ENCODE results near the gene TMBIM6. TPM values are rescaled to one million over a fixed set of nuclear protein-coding genes. Genes with fewer than 3 reads are reported as not detected.

Gene TMBIM6
- total and polyA plus RNA-seq, 2 experiments from 2014 or later = 534 to 805 TPM

DNA sequence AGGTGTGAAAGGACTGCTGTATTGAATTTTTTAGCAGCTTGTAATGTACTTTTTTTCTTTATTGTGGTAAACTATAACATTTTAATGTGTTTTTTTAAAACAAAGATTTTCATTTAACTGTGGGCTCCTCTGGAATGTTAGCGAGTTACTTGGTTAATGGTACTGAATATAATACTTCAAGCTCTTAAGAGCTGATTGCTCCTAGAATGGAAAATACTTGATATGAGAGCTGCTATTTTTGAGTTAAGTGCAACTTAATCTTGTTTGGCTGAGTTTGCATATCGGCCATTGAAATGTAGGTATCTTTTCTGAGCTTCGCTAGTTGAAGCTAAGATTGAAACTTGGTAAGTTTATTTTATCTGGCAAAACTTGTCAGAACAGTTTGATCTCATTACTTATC is 7.4 kb downstream of the TMBIM6 start:
- H3K36me3 ChIP-seq (replicated peaks; ENCODE audit: insufficient read depth, low read depth) = no peaks in the 10 kb centered on the region
- TF ChIP-seq, protein P1, sequence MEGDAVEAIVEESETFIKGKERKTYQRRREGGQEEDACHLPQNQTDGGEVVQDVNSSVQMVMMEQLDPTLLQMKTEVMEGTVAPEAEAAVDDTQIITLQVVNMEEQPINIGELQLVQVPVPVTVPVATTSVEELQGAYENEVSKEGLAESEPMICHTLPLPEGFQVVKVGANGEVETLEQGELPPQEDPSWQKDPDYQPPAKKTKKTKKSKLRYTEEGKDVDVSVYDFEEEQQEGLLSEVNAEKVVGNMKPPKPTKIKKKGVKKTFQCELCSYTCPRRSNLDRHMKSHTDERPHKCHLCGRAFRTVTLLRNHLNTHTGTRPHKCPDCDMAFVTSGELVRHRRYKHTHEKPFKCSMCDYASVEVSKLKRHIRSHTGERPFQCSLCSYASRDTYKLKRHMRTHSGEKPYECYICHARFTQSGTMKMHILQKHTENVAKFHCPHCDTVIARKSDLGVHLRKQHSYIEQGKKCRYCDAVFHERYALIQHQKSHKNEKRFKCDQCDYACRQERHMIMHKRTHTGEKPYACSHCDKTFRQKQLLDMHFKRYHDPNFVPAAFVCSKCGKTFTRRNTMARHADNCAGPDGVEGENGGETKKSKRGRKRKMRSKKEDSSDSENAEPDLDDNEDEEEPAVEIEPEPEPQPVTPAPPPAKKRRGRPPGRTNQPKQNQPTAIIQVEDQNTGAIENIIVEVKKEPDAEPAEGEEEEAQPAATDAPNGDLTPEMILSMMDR (IDR thresholded peaks at IDR 0.05; ENCODE audit: poor library complexity) = no peak
- no peak for TF ChIP-seq EZH2phosphoT487 (IDR thresholded peaks at IDR 0.05; ENCODE audit: low read depth, severe bottlenecking, unreplicated experiment)
- TF ChIP-seq EZH2 (IDR thresholded peaks at IDR 0.05; ENCODE audit: borderline replicate concordance) = no peak
- H3K4me2 ChIP-seq = no peak overlapping the region
- H3K27ac ChIP-seq = no peak overlapping the region
- peaks cover 100% of the 10 kb centered on the region for H4K20me1 ChIP-seq (ENCODE audit: insufficient read depth, poor library complexity, severe bottlenecking)
- no peak overlapping the region for H2AFZ ChIP-seq
- DNase-seq (ENCODE audit: low spot score) = no peak
- no peak overlapping the region for H3K4me3 ChIP-seq
- H3K79me2 ChIP-seq = peaks cover 100% of the 10 kb centered on the region
- no peaks in the 10 kb centered on the region for H3K27me3 ChIP-seq
- WGBS (ENCODE audit: low lambda C conversion rate, missing lambda C conversion rate) = 90% methylated on average over 3 of the region's 3 CpGs
- no peaks in the 10 kb centered on the region for H3K9me2 ChIP-seq (replicated peaks; ENCODE audit: insufficient read depth)
- peaks cover 40% of the 10 kb centered on the region for H3K4me1 ChIP-seq (ENCODE audit: insufficient read depth)
- no peaks in the 10 kb centered on the region for H3K9me3 ChIP-seq (ENCODE audit: low read depth)

DNA sequence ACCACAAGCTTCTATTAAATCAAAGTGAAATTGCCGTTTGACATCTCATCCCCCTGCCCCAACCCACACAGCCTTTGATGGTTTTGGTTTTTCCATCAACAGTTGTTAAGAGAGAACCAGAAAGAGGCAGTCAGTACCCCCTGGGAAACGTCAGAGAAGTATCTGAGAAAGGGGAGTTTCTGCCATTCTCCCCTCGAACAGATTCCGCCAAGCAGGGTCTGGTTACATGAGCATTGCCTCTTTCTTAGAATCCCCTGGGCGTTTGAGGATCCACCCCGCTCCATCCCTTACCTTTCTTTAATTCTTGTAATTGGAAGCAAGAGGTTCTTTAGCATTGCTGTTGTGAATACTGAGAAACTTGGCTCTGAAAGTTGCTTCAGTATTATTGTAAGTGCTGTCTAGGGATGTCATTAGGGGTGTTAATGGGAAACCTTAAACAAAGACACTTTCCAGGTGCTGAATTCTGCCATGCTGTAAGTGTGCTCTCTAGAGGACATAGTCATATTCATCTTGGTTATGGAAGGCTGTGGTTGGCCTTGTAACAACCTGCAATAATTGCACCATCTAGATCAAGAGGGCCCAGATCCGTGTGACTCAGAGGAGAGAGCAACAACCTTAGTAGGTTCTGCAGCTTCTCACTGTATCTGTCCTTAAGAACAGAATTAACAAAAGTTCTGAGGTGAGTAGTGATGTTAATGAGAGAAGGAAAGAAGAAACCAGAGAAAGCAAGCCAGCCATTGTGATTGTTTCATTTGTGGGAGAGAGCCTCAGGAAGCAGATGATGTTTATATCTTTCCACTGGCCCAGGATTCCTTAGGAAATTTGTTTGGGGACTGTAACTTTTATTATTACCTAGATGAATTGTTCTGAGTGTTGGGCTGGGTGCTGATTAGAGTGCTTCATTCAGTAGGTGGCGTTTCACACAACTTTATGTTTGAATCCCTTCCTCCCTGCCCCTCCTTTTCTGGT is 9.0 kb downstream of the TMBIM6 start:
- peak; percentile 46 for DNase-seq (ENCODE audit: low spot score)

DNA sequence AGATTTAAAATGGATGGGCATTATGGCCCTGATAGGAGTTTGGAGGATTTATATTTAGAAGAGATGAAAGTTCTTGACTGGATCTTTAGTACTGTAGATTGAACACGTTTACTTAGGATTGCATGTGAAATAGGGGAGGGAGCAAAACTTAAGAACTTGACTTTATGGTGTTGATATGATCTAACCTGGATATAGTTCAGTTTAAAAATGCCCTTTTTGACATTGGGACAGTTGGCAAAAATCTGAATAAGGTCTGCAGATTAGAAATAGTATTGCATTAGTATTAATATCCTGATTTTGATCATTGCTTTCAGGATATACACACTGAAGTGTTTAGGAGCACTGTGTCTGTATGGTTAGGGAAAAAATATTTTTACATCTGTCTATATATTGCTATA is 9.6 kb downstream of the TMBIM6 start:
- H3K27me3 ChIP-seq = no peaks in the 10 kb centered on the region
- H3K4me1 ChIP-seq (ENCODE audit: insufficient read depth) = peaks cover 31% of the 10 kb centered on the region
- peak overlapping the region; percentile 35 for H3K27ac ChIP-seq
- H3K9me2 ChIP-seq (replicated peaks; ENCODE audit: insufficient read depth) = no peaks in the 10 kb centered on the region
- no peak overlapping the region for H3K4me3 ChIP-seq
- peaks cover 97% of the 10 kb centered on the region for H3K79me2 ChIP-seq
- no peak overlapping the region for H2AFZ ChIP-seq
- TF ChIP-seq, protein P1 (IDR thresholded peaks at IDR 0.05; ENCODE audit: poor library complexity) = no peak
- TF ChIP-seq EZH2 (IDR thresholded peaks at IDR 0.05; ENCODE audit: borderline replicate concordance) = no peak
- TF ChIP-seq EZH2phosphoT487 (IDR thresholded peaks at IDR 0.05; ENCODE audit: low read depth, severe bottlenecking, unreplicated experiment) = no peak
- 53% methylated on average over 1 of the region's 1 CpG for WGBS (ENCODE audit: low lambda C conversion rate, missing lambda C conversion rate)
- no peaks in the 10 kb centered on the region for H3K9me3 ChIP-seq (ENCODE audit: low read depth)
- peaks cover 99% of the 10 kb centered on the region for H4K20me1 ChIP-seq (ENCODE audit: insufficient read depth, poor library complexity, severe bottlenecking)
- no peak for DNase-seq (ENCODE audit: low spot score)
- peak overlapping the region; percentile 53 for H3K4me2 ChIP-seq
- peaks cover 4% of the 10 kb centered on the region for H3K36me3 ChIP-seq (replicated peaks; ENCODE audit: insufficient read depth, low read depth)

More for the DNA sequence above, 9.0 kb downstream of the TMBIM6 start:
- Histone ChIP-seq H3K4me1 (ENCODE audit: insufficient read depth) (peaks cover 31% of the 10 kb centered on the region), H3K9me3 (ENCODE audit: low read depth) (no peaks in the 10 kb centered on the region), H3K4me2 (peak overlapping the region; percentile 53), H3K9me2 (replicated peaks; ENCODE audit: insufficient read depth) (no peaks in the 10 kb centered on the region), H2AFZ (no peak overlapping the region), H4K20me1 (ENCODE audit: insufficient read depth, poor library complexity, severe bottlenecking) (peaks cover 100% of the 10 kb centered on the region), H3K4me3 (no peak overlapping the region), H3K36me3 (replicated peaks; ENCODE audit: insufficient read depth, low read depth) (peaks cover under 1% of the 10 kb centered on the region), H3K27ac (peak overlapping the region; percentile 35), H3K27me3 (no peaks in the 10 kb centered on the region), H3K79me2 (peaks cover 99% of the 10 kb centered on the region)
- WGBS (ENCODE audit: low lambda C conversion rate, missing lambda C conversion rate) = 73% methylated on average over 8 of the region's 8 CpGs
- TF ChIP-seq, protein P1 (IDR thresholded peaks at IDR 0.05; ENCODE audit: poor library complexity) = no peak
- TF ChIP-seq EZH2phosphoT487 (IDR thresholded peaks at IDR 0.05; ENCODE audit: low read depth, severe bottlenecking, unreplicated experiment) (no peak), EZH2 (IDR thresholded peaks at IDR 0.05; ENCODE audit: borderline replicate concordance) (no peak)
